GM23338 (cell line): Measurements from ENCODE around the gene MCTP2.

Experiments used
- CREB1 ChIP-seq: fragments of 250-450 bp; sonication (Bioruptor Pico); IDR thresholded peaks from 2 replicates; pipeline ENCODE4 v1.5.0; 2020; ENCODE audit warnings: low read depth, mild to moderate bottlenecking, moderate library complexity
- CTCF ChIP-seq, 2 experiments: fragments of 200-600 bp in 1 of 2; sonication (generic) in 1 of 2; conservative IDR thresholded peaks; 2 replicates each; pipeline versions ENCODE4 v1.5.1 to v1.6.1; 2016 to 2017; ENCODE audit warnings: antibody characterized with exemption in 2 of 2, low read depth in 2 of 2, mild to moderate bottlenecking in 2 of 2, moderate library complexity in 1 of 2
- EZH2 ChIP-seq: fragments of 200-600 bp; sonication (generic); IDR thresholded peaks from one replicate; pipeline ENCODE4 v1.8.0; 2017; ENCODE audit warnings: antibody characterized with exemption, mild to moderate bottlenecking, low read depth; ENCODE audit not compliant: unreplicated experiment
- EZH2phosphoT487 ChIP-seq: fragments of 200-600 bp; sonication (generic); IDR thresholded peaks from one replicate; pipeline ENCODE4 v1.8.1; 2018; ENCODE audit warnings: antibody characterized with exemption; ENCODE audit not compliant: unreplicated experiment
- JUNB ChIP-seq: IDR thresholded peaks from one replicate; pipeline ENCODE4 v1.6.1; 2016; ENCODE audit warnings: antibody characterized with exemption; ENCODE audit not compliant: unreplicated experiment
- NANOG ChIP-seq: IDR thresholded peaks from 2 replicates; pipeline ENCODE4 v1.6.1; 2016; ENCODE audit warnings: antibody characterized with exemption, borderline replicate concordance
- POLR2AphosphoS5 ChIP-seq: IDR thresholded peaks from 2 replicates; pipeline ENCODE4 v1.6.1; 2016; ENCODE audit warnings: antibody characterized with exemption, low read depth
- REST ChIP-seq: IDR thresholded peaks from one replicate; pipeline ENCODE4 v1.6.1; 2018; ENCODE audit warnings: antibody characterized with exemption; ENCODE audit not compliant: unreplicated experiment
- ZNF462 ChIP-seq: fragments of 250-450 bp; sonication (Bioruptor Pico); IDR thresholded peaks from 2 replicates; pipeline ENCODE4 v1.5.0; 2020; ENCODE audit warnings: mild to moderate bottlenecking, moderate library complexity

- TF ChIP-seq CTCF (conservative IDR thresholded peaks at IDR 0.05; ENCODE audit: low read depth in 2 of 2) (no peak), EZH2phosphoT487 (no peak), REST (no peak), POLR2AphosphoS5 (no peak), JUNB (no peak), EZH2 (no peak), ZNF462 (CRISPR knock-in tag) (no peak), CREB1 (CRISPR knock-in tag) (no peak), NANOG (no peak)
These were observed 247.4 kb downstream of the MCTP2 start for GRCh38 chr15:94478763-94479162.
